ENCODE results near the gene TBX4.
"Not testable (repeated sequence)": the region's sequence is repeated elsewhere in the genome, so short reads cannot be mapped to it uniquely, and the experiment has no call there.

Gene TBX4

DNA sequence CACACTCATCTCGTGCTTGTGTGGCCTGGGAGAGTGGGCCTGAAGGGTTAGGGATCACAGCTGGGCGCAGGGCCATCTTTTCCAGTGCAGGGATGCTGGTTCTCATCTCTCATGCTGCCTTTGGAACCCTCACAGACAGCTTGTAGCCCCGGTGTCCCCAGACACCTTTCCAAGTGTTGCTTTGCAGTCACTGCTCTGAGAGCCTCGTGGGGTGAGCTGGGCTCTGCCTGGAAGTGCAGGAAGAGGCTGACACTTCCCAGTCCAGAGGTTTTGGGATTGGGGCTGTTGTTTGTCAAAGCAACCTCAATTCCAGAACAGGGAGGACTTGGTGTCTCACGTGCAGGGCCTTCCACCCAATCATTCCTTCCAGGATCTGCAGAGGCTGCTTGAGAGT is 28.2 kb downstream of the TBX4 start:
- DNase-seq (ENCODE audit: low read depth in 2 of 2, low spot score in 1 of 2) = no peak

DNA sequence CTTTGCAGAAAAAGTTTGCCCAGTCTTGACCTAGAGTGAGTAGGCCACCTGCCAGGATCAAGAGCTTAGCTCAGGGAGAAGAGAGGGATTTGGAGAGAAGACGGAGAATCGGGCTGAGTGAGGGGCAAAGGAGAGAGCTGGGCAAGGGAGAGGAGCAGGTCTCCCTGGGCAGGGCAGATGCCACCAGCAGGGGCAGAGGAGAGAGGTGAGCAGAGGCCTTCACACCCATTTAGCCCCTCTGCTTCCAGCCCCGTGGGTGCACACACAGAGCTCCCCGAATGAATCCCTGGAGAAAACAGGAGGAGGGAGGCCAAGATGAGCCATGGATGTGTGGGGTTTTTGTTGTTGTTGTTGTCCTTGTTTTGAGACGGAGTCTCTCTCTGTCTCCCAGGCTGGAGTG is 29.2 kb downstream of the TBX4 start:
- DNase-seq (ENCODE audit: low read depth in 2 of 2, low spot score in 1 of 2) = no peak

DNA sequence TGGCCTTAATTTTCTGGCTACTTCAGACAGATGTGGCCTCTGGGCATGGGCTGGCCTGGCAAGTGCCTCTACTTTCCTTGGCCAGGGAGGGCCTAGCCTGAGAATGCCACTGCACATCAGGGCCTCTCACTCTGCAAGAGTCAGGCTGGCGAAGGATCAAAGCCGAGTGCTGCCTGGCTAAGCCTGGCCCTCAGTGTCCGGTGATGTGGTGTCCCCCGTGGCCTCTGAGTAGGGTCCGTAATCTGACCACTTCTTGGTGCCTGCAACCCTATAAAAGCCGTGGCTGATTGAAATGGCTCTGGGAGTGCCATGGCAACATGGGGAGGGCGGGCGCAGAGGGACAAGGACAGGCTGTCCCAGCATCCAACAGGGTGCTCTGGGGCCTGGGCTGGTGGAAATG is 30.2 kb downstream of the TBX4 start:
- no peak for DNase-seq (ENCODE audit: low read depth in 2 of 2, low spot score in 1 of 2)

DNA sequence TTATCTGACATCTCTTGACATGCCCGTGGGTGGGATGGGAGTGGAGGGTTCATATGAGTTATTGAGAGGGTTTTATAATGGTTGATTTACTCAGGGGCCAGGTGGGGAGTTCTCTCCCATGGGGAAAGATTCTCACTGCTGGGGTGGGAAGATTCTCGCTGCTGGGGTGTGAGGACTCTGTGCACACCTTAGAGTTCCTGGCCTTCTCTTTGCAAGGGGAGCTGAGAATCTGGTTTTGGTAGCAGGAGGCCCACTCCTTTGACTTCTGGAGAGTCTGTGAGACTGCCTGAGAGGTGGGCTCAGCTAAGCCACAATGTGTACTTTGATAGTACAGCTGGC is 31.5 kb downstream of the TBX4 start:
- DNase-seq (ENCODE audit: low read depth in 2 of 2, low spot score in 1 of 2) = no peak

DNA sequence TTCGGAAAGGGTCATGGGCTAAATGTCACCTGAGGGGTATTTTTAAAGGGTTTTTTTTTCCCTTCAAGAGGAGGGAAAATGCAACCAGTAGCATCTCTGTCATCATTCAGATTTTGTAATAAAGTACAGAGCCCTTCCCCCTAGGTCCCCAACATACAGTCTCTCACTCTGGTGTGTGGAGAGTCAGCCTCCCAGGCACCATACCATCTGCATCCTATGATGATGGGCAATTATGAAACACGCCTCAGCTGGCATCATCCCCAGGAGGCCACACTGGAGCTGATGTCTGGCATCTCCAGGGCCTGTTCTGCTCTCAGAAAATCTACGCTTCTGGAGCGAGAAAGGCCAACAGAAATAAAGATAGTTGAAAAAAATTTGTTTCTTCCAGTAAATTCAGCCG is 32.0 kb downstream of the TBX4 start:
- DNase-seq (ENCODE audit: low read depth in 2 of 2, low spot score in 1 of 2) = no peak

DNA sequence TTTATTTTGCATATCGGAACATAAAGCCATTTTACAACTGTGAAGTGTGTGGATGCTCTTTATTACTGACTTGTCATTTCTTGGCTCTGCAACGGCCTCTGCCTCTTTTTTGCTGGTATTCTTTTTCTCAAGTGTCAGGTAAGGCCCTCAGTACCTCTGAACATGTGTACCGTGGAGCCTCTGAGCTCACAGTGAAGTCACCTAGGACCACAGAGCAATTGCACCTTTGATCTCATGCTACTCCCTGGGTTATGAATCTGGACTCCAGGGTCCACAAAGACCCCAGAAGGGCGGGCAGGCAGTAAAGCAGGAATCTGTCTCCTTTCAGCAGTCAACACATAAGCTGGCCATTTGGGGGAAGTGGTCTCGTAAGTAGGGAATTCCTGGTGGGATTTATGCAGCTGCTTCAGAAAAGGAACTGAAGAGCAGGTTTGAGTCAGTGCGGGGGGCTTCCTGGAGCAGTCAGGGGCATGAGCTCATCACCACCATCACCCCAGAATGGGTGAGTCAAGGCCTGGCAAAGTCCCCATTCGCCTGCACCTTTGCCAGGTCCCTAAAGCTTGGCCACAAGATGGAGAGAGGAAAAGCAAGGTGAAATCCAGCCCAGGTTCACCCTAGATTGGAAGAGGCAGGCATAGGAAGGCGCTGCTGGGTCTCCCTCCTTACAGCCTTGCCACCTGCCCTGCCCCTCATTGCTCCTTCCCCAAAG is 33.0 kb downstream of the TBX4 start:
- DNase-seq (ENCODE audit: low read depth in 2 of 2, low spot score in 1 of 2) = no peak

DNA sequence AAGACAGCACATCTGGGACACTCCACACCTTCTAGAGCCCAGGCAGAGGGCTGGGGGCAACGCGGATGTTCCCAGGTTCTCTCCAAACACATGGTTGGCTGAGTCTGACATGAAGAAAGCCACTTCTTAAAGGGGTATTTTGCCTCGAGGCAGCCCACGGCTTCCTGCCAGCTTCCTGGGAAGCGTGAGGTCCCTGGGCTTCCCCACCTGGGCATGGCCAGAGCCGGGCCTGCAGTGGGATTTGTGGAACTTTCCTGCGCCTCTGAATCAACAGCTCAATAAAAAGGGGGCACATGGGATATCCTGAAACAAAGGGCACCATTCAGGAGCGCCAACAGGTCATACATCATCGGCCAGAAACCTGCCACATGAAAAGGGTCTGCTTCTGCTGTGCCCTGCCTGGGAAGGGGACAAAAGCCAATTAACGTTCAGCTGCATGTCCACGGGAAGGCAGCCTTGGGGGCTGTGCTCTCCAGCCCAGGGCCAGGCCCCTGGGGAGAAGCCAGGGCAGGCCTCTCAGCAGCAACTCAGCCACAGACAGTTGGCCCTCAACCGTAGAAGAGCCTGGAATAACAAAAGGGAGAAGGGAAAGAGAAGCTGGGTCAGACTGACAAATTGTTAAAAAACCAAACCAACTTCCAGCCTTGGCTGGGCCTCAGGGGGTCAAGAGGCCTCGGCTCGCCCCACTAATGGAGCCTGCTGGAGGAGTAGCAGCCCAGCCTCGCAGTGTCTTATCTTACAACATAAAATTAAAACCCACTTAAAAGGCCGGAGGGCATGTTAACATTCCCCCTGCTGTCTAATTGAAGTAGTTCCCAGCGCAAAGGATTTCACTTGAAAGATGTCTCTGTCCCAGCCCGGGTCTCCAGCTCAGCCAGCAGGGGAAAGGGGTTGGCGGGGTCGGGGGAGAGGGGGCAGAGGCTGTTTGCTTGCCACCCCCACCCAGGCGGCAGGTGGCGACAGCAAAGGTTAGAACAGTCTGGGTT is 34.2 kb downstream of the TBX4 start:
- DNase-seq (ENCODE audit: low read depth in 2 of 2, low spot score in 1 of 2) = no peak

DNA sequence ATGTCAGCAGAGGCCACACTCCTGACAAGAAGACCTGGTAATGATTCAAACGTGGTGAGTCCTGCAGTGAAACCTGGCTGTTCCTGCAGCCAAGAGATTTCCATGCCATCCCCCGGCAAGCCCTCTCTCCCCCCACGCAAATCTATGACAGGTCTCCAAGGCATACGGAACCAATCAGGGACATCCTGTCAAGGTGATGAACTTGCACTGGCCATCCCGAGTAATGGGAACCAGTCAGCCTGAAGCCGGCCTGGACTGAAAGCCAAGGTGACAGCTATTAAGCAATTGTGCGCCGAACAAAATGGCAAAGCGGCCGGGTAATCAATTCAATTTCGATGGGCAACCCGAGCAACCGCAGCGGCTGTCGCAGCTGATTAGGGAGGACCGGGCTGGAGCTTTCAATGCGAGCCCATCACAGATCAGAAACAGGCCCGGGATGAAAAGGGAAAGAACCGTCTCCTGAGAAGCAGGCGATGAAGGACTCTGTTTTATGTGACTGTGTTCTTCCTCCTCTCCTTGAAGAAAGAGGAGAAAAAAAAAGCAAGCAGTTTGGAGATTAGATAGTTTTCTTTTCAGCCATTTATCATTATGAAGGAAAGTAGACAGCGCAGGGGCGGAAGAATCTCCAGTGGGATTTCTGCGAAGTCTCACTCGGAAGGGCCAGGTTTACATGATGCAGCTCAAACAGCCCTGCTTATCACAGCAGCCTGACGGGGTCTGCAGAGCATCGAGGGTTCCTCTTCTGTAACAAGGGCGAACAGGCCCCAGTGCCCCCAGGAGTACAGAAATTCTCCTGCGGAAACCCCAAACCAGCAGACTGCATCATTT is 35.2 kb downstream of the TBX4 start:
- DNase-seq (ENCODE audit: low read depth in 2 of 2, low spot score in 1 of 2) = no peak

DNA sequence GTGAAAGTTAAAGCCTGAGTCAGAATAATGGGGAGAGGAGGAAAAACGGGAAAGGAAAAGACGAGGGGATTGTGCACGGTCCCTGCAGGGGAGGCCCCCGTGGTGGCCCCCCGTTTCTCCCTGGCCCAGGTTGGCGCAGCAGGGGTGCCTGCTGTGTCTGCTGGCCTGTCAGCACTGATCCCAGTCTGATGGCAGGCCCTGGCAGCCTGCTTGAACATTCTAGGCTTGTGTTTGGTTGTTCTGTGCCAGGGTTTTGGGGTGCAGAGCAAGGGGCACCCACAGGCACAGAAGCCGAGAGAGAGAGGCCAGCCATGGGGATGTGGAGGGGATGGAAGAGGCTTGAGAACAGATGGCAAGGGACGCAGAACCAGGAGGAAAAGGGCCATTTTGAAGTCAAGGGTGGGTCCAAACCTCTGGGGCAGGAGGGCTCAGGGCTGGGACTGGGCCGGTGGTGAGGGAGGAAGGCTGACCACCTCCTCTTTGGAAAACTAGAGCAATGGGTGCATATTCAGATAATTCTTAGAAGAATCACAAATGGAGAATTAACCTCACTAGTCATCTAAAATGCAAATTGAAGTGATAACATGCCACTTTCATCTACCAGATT is 35.9 kb downstream of the TBX4 start:
- no peak for DNase-seq (ENCODE audit: low read depth in 2 of 2, low spot score in 1 of 2)

DNA sequence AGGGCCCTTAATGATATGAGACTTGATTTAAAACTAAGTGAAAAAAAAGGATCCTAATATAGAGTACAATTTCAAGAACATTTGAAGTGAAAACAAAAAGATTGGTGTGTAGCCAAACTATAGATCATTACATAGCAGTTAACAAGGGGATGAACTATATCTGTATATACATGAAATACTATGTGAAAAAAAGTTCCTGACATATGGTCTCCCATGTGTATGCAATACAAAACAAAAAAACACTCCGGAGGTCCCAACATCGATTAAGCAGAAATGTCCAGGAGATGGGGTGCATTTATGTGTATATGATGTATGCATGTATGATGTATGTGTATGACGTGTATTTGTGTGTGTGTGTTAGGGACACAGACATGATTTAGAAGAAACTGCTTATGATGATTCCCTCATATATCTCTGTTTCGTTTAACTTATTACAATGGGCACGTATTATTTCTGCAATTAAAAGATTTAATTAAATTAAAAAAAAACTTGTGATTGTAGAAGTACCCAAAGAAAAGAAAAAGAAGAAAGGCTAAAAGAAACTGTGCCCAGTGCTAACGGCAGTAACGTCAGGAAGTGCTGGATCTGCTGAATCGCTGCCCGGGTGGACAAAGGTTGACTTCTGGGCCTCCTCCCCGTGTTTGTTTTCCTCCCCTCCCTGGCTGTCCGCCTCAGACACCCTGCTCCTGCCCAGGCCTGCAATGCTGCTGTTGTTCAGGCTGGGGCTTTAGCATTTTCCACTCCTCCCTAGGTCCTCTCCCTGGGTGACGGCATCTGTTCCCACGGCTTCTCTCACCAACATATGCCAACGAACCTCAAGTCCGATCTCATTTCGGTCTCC is 36.9 kb downstream of the TBX4 start:
- DNase-seq (ENCODE audit: low read depth in 2 of 2, low spot score in 1 of 2) = no peak

DNA sequence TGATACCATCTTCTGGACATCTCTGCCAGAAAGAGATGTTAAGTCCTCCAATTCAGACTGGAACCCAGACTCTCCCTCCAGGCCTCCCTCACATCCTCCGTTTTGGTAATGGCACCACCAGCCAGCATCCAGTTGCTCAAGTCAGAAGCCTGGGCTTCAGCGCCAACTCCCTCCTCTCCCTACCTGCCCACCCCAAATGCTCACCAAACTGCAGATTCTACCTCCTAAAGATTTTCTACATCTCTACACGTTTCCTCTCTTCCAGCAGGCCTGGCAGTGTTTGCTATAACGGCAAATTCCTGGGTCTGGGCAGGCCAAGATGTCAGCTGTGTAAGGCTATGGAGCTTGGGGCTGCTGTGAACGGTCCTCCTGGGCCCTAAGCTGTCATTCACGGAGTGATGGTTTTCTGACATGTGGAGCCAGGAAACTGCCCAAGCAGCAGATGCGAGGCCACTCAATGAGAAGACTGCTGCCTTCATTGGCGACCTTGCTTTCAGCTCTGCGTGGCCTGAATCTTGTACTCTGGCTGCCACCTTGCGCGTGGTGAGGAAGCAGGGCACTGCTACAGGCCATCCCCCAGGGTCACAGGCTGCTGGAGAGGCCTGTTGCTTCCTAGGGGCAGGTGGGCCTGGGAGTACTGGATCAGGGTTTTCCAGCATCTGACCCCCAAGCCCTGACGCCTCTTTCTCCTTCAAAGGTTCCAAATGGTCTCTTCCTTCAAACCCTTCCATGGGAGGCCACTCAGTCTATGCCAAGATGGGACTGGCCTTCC is 37.7 kb downstream of the TBX4 start:
- no peak for DNase-seq (ENCODE audit: low read depth in 2 of 2, low spot score in 1 of 2)

DNA sequence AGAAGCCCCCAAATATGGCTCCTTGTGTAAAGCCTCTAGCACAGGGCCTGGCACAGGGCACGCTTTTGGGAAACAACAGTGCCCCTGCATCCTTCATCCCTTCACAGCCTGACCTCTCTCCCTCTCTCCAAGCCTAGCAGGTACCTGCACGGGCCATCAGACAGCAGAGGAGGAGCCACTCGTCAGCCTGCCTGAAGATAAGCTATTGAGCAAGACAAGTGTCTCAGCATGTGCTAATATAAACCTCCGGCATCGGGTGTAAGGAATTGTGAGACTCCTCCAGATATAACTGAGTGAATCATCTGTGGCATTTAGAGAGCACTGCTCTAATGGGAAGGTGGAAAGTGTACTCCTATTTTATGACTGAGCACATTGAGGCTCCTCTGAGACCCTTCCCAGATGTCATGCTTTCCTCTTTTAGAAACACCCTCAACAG is 38.3 kb downstream of the TBX4 start:
- no peak for DNase-seq (ENCODE audit: low read depth in 2 of 2, low spot score in 1 of 2)

DNA sequence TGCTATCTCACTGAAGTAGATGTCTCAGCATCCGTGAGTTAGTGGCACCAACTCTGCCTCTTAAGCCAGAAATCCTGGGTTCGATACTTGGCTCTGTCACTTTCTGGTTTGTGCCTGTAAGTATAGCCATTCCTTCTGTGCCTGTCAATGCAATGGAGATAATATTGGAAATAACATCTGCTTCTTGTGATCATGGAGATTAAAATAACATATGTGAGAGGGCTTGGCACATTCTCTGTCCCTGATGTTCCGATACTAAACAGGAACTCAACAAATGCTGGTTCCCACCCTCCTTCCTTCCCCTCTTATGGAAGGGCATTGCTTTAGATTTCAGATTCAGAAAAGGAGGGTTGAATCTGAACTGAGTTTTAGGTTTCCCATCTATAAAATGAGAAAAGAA is 39.8 kb downstream of the TBX4 start:
- no peak for DNase-seq (ENCODE audit: low read depth in 2 of 2, low spot score in 1 of 2)

DNA sequence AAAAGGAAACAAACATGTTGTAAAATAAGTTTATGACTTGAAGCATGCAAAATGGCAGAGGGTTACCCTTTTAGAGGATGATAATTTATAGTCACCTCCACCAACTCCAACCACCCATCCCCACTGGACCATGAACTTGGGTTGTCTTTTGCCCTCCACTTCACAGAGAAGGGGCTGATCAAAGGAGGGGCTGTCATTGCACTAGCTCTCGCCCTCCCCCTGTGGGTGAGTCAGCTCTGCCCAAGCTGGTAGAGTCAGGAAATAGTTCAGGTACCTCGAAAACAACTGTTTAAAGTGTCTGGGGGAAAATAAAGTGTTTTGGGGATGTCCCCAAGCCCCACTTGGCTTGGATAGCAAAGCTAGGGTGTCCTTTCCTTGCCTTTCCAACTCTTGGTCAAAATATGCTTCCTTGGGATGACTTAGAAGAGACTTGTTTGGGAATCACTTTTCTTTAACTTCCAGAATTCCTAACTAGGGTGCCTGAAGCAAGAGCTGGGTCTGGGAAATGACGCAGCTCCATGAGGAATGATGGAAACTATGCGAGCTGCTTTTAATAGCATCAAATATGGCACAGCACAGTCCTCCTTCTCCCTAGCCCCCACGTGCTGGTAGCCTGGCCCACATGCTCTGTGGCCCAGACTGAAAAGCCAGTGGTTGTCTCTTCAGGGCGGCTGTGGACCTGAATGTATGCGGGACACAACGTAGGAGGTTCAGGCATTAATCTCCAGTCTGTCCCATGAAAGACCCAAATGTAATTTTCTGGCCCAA is 40.7 kb downstream of the TBX4 start:
- DNase-seq (ENCODE audit: low read depth in 2 of 2, low spot score in 1 of 2) = no peak

DNA sequence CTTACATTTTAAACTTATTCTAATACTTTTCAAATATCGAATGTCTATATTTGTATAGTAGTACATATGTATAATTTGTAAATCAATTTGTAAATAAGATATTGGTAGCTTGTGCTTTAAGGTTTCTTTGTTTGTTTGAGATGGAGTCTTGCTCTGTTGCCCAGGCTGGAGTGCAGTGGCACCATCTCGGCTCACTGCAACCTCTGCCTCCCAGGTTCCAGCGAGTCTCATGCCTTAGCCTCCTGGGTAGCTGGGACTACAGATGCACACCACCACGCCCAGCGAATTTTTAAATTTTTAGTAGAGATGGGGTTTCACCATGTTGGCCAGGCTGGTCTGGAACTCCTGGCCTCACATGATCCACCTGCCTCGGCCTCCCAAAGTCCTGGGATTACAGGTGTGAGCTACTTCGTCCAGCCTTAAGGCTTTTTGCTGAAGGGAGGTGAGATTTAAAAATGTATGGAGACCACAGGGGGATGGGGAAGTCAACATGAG is 41.7 kb downstream of the TBX4 start:
- DNase-seq (ENCODE audit: low read depth in 2 of 2, low spot score in 1 of 2) = not testable (repeated sequence)

DNA sequence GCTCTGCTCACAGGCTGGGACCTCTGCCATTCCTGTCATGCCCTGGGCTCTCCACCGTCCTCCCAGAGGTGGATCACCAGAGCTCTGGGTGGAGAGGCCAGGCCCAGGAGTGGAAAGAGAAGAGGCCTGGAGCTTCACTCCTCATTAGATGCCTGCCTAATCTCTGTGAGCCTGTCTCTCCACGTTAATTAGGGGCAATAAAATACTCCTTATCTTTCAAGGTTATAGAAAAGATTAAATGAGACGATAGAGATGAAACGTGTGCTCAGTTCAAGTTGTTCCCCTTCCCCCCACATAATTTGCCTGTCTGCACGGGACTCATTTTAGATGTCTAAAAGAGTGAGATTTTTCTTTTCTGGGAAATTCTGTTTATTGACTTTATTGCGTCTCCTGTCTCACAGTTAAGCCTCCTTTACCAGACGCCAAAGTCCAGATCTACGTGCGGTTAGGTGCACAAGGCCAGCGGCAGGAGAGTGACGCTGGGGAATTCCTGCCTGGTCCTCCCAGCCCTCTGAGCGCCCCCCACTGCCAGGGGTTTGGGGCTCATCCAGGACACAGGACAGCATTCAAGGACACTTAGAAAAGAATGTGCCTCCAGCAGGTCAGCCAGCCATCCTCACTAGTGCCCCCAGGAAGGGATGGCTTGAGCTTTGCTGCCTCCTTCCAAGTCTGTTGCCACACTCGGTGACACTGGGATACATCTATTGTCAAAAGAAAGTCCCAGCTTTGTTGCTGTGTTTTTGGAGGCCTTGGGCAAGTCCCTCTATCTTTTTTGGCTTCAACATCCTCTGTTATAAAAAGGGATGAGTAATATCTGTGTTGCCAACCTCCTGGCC is 42.3 kb downstream of the TBX4 start:
- DNase-seq (ENCODE audit: low read depth in 2 of 2, low spot score in 1 of 2) = no peak

DNA sequence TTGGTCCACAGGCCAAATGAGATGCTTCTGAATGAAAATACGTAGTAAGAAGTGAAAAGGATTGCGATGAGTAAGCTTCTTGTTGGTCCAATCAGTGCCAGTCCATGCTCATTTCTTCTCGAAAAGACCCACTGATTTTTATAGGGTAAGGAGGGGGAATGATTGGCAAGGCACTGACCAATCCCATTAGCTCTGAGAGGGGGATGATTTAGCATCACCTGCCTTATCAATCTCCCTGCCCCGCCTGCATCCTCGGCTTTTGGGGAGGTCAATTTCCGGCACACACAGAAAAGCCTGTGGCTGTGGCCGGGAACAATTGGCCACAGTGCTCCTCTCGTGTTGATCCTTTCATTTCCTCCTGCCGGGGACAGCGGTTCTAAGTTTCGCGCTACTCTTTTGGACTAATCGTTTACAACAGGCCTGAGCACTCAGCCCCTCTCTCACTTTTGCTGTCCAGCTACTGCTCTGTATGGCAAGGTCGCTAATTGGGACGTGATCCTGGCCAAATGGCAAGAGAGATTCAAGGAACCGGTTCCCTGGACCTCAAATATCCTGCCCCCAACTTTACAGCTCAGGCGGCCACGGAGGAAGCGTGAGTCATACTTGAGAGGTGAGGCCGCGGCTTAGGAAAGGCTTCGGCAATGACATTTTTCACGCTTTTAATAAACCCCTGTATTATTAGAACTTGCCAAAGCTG is 43.1 kb downstream of the TBX4 start:
- DNase-seq (ENCODE audit: low read depth in 2 of 2, low spot score in 1 of 2) = no peak

Data from stimulated activated CD8-positive, alpha-beta memory T cell treated with anti-CD3 and anti-CD28 coated beads, Interleukin-4, amount 100 ng/mL, for 4 hours (primary cell).